HepG2 (cell line): ENCODE measurements around the gene TPX2. TPM values are rescaled to one million over a fixed set of nuclear protein-coding genes. Genes with fewer than 3 reads are reported as not detected.
A peak's percentile ranks its signal among the peaks of the same experiment; 100 is the strongest.

ENCODE experiments used
- ATF6 ChIP-seq: sonication (generic); formaldehyde crosslinking; conservative IDR thresholded peaks from 2 replicates; pipeline ENCODE4 v1.4.0; 2020; ENCODE audit warnings: missing genetic modification reagents
- CCDC6 ChIP-seq: sonication (generic); formaldehyde crosslinking; IDR thresholded peaks from 2 replicates; pipeline ENCODE4 v1.8.1; 2022; ENCODE audit warnings: mild to moderate bottlenecking, missing genetic modification reagents, moderate library complexity
- CERS6 ChIP-seq: sonication (generic); formaldehyde crosslinking; IDR thresholded peaks from 2 replicates; pipeline ENCODE4 v1.5.0; 2020; ENCODE audit warnings: missing genetic modification reagents
- HCFC1 ChIP-seq: fragments of 150-350 bp; IDR thresholded peaks from 2 replicates; pipeline ENCODE4 v1.6.1; 2014; ENCODE audit warnings: low read depth, low read length
- KDM6A ChIP-seq: IDR thresholded peaks from 2 replicates; pipeline ENCODE4 v1.6.1; 2016; ENCODE audit warnings: low read depth
- KLF12 ChIP-seq: sonication (generic); formaldehyde crosslinking; IDR thresholded peaks from 2 replicates; pipeline ENCODE4 v1.4.0; 2020; ENCODE audit warnings: missing genetic modification reagents, borderline replicate concordance
- MYNN ChIP-seq: sonication (generic); formaldehyde crosslinking; IDR thresholded peaks from 2 replicates; pipeline ENCODE4 v1.4.0; 2020; ENCODE audit warnings: mild to moderate bottlenecking, low read depth, missing genetic modification reagents
- THAP7 ChIP-seq: sonication (generic); formaldehyde crosslinking; IDR thresholded peaks from 2 replicates; pipeline ENCODE4 v1.8.1; 2023; ENCODE audit warnings: mild to moderate bottlenecking, missing genetic modification reagents
- ZBTB49 ChIP-seq: sonication (generic); formaldehyde crosslinking; IDR thresholded peaks from 2 replicates; pipeline ENCODE4 v1.4.0; 2020; ENCODE audit warnings: missing genetic modification reagents, borderline replicate concordance
- ZNF225 ChIP-seq: sonication (generic); formaldehyde crosslinking; IDR thresholded peaks from 2 replicates; pipeline ENCODE4 v1.4.0; 2020; ENCODE audit warnings: mild to moderate bottlenecking, missing genetic modification reagents
- ZNF329 ChIP-seq: sonication (generic); formaldehyde crosslinking; IDR thresholded peaks from 2 replicates; pipeline ENCODE4 v1.9.0; 2021; ENCODE audit warnings: low read depth, mild to moderate bottlenecking, missing genetic modification reagents
- ZNF543 ChIP-seq: sonication (generic); formaldehyde crosslinking; IDR thresholded peaks from 2 replicates; pipeline ENCODE4 v1.4.0; 2020; ENCODE audit warnings: mild to moderate bottlenecking, missing genetic modification reagents
- ZNF547 ChIP-seq: sonication (generic); formaldehyde crosslinking; IDR thresholded peaks from 2 replicates; pipeline ENCODE4 v1.5.1; 2020; ENCODE audit warnings: mild to moderate bottlenecking, missing genetic modification reagents
- ZNF574 ChIP-seq: sonication (generic); formaldehyde crosslinking; IDR thresholded peaks from 2 replicates; pipeline ENCODE4 v1.4.0; 2020; ENCODE audit warnings: missing genetic modification reagents
- ZSCAN20 ChIP-seq: sonication (generic); formaldehyde crosslinking; IDR thresholded peaks from 2 replicates; pipeline ENCODE4 v1.4.0; 2020; ENCODE audit warnings: missing genetic modification reagents, mild to moderate bottlenecking, borderline replicate concordance
- ZSCAN29 ChIP-seq: sonication (generic); formaldehyde crosslinking; conservative IDR thresholded peaks from 2 replicates; pipeline ENCODE4 v1.4.0; 2020; ENCODE audit warnings: mild to moderate bottlenecking, missing genetic modification reagents
- ZZZ3 ChIP-seq: sonication (generic); formaldehyde crosslinking; IDR thresholded peaks from 2 replicates; pipeline ENCODE4 v1.4.0; 2020; ENCODE audit warnings: missing genetic modification reagents, mild to moderate bottlenecking, borderline replicate concordance
- polyA plus RNA-seq, 8 experiments: library from polyadenylated mRNA; depleted of rRNA in 3 of 8; stranded (reverse) in 7 of 8; unstranded in 1 of 8; fragments of >200 nt; fragmentation: Illumina TruSeq in 4 of 8; extraction: Trizol in 4 of 8; gene quantifications; 2 replicates each; pipeline versions ENCODE4 v1.2.1 to v1.2.3, GENCODE V29; 2011 to 2016; ENCODE audit warnings: low read depth in 4 of 8, missing spikeins in 1 of 8, mixed read lengths in 1 of 8; ENCODE audit not compliant: insufficient read depth in 1 of 8
- total RNA-seq, 5 experiments: library from RNA; depleted of rRNA; stranded (reverse); fragments of >200 nt; fragmentation: Illumina TruSeq; extraction: Trizol; gene quantifications; 2 replicates each; pipeline ENCODE4 v1.2.3, GENCODE V29; 2016; ENCODE audit warnings: low read depth in 1 of 5

Gene TPX2
- total and polyA plus RNA-seq, 2 of the 13 experiments (the other 11 are each of a cell fraction or from before 2014, with no cell fraction given) = 34.3 to 124 TPM

GRCh38 chr20:31704225-31705119, 34.6 kb upstream of the TPX2 start (continued):
- peak; percentile 100 for TF ChIP-seq KDM6A (CRISPR knock-in tag)
- peak; percentile 80; the same call in 1 of the 2 replicates for TF ChIP-seq ZBTB49 (CRISPR knock-in tag)
- no peak; the same call in 1 of the 2 replicates for TF ChIP-seq CERS6 (CRISPR knock-in tag)
- no peak for TF ChIP-seq THAP7 (CRISPR knock-in tag)
- TF ChIP-seq ZNF547 = peak; percentile 80; the same call in 1 of the 2 replicates
- TF ChIP-seq ZZZ3 (CRISPR knock-in tag) = no peak; the same call in 1 of the 2 replicates
- TF ChIP-seq ZNF329 (CRISPR knock-in tag) = peak; percentile 82; the same call in 1 of the 2 replicates
- no peak for TF ChIP-seq HCFC1
- TF ChIP-seq CCDC6 (CRISPR knock-in tag) = peak; percentile 99
- peak; percentile 95 for TF ChIP-seq ZNF574
- peak; percentile 97; the same call in 1 of the 2 replicates for TF ChIP-seq ZSCAN29 (CRISPR knock-in tag)
- TF ChIP-seq MYNN (CRISPR knock-in tag) = no peak
- peak; percentile 92; the same call in 1 of the 2 replicates for TF ChIP-seq ATF6
- TF ChIP-seq KLF12 (CRISPR knock-in tag) = peak; percentile 98
- peak; percentile 85 for TF ChIP-seq ZNF543 (CRISPR knock-in tag)
- TF ChIP-seq ZSCAN20 = peak; percentile 95
- TF ChIP-seq ZNF225 = no peak
